Measurements from ENCODE around the gene ERC2.
A peak's percentile ranks its signal among the peaks of the same experiment; 100 is the strongest.

The ERC2 gene

DNA sequence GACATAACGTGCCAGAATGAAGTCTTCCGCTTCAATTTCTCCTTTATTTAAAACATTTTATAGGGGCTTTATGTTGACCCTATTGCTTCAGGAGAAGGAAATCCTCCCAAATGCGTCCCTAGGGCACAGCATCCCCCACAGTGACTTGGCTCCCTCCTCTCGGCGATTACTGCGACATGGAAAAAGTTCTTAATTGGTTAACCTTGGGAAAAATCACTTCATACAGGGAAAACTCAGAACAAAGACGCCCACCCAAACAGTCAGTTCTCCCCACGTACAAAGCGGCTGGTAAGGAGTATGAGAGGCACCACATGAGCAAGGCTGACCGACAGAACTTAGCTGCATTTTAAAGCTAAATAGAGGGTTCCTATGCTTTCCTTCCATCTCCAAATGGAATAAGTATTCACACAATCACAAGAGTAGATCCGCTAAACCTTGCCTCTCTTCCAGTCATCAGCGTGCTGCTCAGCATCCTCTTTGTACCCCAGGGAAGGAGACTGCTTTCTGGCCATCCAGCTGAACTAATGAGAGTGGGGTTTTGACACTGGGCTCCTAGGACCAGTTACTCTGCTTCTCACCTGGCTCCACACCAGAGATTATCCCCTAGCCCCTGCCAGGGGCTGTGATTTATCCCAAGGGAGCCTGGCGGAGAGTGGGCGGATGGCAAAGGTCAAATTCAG is 565.9 kb downstream of the ERC2 start:
- DNase-seq: no peak

DNA sequence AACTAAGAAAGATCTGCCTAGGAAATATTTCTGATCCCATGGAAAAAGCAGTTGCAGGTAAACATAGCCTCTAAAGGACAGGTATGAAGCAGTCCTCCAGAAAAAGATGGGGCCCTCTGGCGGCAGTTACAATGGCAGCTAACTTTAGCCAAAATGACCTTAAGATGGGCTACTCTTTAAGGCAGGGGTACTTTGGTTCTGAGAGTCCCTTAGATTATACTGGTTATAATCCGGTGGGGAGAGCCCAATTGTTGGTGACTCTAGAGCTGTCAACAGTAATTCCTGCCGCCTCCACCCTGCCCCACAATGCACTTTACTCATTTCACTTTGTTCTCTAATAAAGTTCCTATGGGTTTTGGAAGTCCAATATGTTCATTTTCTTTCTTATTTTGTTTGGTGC is 568.4 kb downstream of the ERC2 start:
- no peak for DNase-seq

DNA sequence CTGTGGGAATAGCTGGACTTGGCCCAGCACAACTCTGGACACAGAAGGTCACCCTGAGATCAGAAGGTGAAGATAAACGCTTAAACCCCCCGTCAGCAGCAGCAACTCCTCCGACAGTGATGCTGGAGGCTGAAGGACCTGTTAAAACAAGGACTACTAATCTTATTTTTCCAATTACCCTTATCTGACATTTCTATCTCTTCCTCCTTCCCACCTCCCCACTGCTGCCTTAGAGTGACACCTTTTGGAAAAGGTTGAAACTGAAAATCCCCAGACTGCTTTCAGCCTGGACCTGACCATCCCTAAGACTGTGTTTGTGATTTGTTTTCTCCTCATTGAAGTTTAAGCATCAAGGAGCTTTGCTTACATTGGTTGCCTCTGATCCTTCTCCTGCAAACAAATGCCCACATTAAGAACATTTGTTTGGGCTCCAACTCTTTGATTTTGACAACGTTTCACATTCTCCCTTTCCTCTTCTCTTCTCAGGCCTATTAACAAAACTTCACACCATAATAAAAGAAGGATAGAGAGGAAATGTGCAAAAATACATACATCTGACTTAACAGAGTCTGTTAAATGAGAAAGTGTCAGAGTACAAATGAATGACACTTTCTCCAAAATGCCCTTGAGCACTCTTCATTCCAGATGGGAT is 570.6 kb downstream of the ERC2 start:
- peak in 1 of 2 experiments; percentile 1 for DNase-seq

DNA sequence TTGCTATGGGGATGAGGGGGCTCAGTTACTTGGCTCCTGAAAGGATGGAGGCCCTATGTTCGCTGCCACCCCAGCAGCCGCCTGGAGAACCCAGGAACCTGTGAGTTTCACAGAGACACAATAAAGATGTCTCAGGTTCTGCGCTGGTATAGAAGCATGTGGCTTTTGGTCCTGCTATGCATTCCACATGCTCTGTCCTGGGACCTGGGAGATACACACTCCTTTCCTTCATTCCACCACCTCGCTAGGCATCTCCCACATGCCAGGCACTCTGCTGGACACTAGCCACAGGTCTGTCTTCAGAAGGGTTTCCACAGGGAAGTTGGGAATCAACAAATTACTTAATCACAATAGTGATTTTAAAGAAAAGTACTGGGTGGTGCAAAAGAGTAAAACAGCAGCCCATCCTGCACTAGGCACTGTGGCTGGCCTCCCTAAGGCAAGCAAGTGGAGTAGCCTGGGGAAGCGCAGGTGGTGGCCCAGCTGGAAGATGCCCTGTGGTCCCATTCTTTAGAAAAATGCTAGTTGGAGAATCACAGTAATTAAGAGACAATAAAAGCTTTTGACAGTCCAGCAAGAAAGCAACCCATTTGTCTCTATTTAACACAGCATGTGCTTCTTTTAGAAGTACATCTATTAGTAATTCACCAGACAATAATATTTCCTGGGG is 572.2 kb downstream of the ERC2 start:
- DNase-seq: no peak

DNA sequence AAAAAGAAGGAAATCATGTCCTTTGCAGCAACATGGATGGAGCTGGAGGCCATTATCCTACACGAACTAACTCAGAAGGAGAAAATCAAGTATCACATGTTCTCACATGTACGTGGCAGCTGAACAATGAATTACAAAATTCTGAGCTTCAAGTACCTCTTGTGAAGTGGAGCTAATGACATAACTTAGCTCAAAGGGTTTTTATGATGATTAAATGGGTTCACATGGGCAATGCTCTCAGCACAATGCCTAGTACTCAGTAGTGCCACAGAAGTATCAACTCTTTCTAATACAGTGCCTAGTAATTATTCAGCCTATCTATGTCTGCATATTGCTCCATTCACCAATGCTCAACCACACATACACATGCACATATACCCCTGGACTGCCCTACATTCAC is 573.7 kb downstream of the ERC2 start:
- no peak for DNase-seq

DNA sequence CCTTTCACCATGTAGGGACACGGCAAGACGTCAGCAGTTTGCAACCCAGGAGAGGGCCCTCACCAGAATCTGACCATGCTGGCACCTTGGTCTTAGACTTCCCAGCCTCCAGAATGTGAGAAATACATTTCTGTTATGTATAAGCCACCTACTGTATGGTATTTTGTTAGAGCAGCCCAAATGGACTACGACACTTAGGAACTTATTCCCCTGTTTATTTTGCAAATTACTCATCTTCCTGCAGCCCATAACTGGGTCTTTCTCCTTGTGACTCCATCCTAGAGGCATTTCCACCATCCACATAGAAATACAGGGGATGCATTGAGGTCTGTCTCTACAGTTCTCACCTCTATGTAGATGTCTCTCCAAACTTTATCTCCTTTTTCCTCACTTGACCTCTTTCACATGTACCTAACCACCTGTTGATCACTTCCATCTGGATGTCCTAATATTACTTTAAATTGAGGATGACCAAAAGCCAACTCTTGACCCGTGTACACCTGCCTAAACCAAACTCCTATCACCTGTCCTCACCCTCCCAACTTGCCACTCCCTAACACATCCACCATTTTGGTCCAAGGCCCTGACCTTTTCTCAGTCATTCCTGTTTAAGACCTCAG is 575.1 kb downstream of the ERC2 start:
- DNase-seq: no peak

DNA sequence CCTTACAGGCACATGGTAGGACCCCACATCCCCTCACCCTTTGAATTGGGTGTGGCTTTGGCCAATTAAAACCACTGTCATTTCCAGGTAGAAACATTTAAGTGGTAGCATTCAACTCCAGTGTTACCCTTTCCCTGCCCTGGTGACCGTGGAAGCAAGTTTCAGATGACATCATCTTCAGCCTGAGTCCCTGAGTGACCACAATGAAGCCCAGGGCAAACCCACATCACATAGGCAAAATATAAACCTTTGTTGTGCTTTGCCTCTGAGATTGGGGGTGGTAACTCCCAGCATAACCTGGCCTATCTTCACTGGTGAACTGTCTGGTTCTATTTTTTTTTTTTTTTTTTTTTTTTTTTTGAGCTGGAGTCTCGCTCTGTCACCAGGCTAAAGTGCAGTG is 577.2 kb downstream of the ERC2 start:
- no peak for DNase-seq

DNA sequence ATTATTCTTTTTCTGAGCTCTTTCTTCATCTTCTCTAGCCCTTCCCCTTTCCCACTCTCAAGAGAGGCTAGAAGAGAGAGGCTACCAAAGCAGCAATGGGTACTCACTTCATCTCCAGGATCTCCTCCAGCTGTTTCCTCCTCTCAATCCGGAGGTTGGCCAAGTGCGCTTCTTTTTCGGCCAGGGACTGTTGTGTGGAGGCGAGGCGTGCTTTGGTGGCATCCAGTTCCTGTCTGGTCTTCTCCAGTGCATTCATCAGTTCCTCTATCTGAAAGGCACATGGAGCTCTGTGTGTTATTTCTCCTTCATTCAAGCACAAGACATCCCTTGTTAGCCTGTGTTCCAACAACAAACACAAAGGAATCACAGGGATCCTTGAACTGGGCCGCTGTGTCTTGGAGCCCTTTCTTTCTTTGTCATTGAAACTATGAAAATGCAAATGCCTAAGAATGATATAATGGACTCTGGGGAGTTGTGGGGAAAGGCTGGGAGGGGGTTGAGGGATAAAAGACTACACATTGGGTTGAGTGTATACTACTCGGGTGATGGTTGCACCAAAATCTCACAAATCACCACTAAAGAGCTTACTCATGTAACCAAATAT is 579.9 kb downstream of the ERC2 start:
- no peak for DNase-seq

DNA sequence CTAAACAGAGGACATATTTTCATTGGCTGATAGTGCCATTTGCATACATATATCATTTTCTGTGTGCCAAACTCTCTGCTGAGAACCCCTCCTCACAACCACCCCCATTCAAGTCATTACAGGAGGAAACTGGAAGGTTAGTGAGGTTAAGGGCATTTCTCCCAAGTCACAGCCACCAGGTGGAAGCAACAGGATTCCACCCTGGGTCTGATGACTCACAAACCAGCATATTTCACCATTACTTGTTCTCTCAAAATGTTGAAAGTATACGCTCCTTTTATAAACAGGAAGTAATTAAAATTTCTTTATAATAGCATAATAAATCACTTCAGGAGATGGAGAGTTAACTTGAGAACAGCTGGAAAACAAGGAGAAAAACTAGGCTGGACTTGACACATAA is 582.5 kb downstream of the ERC2 start:
- DNase-seq: no peak

DNA sequence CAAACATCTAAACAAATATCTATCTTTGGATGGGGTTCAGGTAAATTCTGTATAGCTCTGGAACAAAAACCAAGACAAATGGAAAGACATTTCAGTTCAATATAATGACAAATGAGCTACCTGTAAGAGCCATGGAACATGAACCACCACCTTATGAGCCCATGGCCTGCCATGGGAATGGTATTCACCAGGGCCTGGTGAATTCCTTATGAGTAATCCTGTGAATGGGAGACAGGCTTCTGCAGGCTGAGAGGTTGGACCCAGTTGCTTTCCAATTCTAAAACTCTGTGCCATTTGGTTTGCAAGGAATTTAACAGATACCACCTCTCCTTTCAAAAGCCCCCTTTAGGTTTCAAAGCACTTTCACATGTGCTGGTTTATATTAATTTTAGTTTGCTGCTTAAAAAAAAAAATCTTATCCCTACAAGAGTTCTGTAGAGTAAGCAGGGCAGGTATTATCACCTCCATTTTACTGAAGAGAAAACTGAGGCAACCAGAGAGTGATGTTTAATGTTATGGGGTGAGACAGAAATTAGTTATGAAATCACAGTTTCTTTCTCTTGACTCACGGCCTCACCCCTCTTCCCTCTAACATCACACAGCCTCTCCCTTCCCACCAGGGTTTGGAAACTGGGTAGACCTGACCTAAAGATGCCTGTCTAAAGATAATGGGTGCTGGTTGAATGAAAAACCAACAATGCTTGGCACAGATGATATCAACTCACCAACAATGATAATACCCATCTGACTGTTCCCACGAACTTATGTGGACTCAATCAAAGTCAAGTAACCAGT is 583.6 kb downstream of the ERC2 start:
- no peak for DNase-seq

DNA sequence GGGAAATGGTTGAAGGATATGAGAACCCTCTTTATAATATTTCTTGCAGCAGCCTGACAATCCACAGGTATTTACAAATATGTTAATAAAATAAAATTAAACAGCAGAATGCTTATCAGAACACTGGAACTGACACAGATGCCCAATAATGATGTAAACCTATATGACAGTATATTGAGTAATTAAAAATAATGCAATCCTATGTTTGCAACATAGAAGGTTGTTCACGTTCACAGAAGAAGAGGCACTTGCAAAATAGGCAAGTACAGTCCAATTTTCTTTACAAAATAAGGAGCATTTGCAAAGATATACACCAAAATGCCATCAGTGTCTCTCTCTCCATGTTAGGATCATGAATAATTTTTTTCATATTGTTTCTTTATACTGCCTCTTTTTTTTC is 584.2 kb downstream of the ERC2 start:
- DNase-seq: no peak

DNA sequence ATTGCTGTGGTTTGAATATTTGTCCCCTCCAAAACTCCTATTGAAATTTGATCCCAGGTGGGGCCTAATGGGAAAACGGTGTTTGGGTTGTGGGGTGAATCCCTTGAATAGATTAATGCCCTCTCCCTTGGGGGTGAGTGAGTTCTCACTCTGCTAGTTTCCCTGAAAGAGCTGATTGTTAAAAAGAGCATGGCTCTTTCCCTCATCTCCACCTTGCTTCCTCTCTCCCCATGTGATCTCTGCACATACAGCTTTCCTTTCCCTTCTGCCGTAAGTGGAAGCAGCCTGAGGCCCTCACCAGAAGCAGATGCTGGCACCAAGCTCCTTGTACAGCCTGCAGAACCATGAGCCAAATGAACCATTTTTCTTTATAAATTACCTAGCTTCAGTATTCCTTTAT is 586.3 kb downstream of the ERC2 start:
- no peak for DNase-seq

DNA sequence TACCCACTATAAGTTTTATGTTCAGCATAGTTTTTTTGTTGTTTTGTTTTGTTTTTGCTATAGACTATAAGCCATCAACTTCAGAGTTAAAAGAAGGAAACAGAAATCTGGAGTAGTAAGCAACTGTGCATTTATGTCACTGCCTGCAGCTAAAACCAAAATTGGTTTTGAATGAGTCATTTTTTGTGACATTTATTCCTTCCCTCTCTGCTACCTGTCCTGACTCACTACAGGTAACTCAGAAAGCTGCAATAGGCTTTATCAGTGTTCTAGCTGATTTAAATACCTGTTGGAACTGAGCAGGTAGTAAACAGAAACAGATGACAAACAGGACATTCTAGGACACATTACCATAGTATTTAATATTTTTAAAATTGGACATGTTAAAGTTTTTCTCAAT is 587.9 kb downstream of the ERC2 start:
- no peak for DNase-seq

DNA sequence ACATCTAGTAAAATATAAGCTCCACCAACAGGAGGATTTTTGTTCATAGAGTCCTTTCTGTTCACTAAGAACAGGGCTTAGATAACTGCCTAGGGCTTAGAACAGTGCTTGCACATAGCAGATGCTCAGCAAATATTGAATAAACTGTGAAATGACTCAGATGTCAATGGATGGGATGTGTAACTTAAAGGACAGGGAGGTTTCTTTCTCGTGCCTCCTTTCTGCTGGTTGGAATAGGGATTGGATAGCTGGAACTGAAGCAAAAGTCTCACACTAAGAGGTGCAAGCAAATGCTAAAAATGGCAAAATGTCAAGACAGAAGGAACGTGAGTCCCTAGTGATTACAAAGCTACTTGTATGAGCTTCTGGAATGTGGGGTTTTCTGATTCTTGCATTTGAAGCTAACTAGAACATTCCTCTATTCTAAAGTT is 588.4 kb downstream of the ERC2 start:
- DNase-seq: no peak

DNA sequence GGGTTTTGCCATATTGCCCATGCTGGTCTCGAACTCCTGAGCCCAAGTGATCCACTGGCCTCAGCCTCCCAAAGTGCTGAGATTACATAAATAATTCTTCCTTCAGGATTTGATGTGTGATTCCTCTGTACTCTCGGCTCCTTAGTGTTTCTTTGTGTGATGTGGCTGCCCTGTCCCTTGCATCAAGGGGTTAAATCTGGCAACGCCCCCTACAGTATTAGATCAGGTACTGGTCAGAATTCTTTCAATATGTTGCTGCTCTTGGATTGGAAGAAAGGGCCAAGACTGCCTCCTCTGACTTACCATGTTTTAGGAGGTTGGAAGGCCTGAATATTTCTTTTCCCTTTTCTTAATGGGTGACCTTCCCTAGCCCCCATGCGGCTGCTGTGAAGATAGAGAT is 590.6 kb downstream of the ERC2 start:
- no peak for DNase-seq

DNA sequence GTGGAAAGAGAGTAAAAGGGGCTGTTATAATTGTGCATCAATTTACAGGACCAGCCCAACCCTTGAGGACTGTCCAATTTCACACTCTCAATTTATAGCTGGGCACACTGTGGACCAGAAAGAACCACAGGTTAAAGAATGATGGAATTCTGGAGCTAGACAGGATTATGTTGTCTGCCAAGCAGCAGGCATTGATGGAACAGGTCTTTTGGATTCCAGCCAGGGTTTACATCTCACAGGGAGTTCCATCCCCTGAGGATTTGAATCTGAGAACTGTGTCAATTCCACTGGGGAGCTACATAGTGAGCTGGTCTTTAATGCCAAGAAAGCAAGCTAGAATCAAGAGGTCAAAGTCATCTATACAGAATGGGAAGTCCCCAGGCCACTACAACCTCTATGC is 591.7 kb downstream of the ERC2 start:
- DNase-seq: no peak

DNA sequence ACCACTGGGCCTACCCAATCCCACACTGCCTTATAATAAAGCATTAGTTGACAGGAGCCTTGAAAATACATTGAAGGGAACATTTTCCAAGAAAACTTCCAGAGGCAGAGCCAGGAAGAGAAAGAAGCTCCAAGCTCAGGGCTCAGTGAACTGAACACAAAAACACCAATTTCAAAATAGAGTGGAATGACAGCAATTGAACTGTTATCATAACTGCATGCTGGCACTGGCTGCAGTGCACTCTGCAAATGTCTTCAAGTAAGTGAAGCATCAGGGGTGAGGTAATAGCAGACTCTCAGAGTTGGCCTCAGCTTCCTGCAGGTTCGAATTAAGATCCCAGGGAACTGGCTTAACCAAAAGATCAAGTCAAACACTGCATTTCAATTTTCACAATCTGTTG is 593.2 kb downstream of the ERC2 start:
- no peak for DNase-seq

DNA sequence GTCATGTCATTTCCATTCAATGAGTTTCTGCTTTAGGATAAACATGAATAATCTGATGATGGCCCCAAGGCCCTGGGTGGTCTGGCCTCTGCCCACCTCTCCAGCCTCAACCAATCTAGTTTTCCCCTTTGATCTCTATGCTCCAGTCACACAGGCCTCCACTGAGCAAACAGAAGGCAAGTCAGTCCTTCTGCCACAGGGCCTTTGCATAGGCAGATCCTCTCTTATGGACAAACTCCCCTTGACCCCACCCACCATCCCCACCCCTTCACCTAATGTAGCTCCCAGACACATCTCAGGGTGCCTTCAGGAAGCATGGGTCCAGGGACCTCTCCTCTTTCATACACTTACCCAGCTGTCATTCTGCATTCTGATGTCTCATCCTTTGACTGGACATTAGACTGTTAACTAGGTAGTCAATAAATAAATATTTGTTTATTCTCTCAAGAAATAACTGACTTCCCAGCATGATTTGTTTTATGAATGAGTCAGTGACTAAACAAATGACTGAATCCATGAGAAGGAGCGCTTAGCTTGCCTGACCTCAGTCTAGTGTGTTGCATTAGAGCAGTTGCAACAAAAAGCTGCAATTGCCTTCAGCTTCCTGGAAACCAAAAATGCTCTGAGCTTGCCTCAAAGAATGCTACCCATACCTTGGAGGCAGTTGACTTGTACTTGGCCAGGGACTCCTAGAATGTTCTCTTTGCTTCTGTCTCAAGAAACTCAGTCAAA is 594.6 kb downstream of the ERC2 start:
- DNase-seq: no peak

DNA sequence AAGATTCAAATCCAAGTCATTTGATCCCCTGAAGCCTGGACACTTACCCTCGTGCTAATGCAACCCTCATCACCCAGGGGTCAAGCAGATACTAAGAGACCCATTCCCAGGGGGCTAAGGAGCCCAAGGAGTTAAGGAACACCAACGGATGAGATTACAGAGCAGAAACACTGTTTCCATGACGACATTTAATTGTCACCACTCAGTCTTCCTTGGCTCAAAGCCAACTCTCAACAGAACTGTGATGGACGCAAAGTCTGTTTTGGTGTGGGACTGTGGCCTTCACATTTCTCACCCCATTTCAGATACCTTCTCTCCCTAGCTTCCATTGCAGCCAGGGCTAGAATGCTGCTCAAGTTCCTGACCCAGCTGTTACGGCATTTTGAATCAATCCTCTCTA is 597.7 kb downstream of the ERC2 start:
- DNase-seq: no peak

DNA sequence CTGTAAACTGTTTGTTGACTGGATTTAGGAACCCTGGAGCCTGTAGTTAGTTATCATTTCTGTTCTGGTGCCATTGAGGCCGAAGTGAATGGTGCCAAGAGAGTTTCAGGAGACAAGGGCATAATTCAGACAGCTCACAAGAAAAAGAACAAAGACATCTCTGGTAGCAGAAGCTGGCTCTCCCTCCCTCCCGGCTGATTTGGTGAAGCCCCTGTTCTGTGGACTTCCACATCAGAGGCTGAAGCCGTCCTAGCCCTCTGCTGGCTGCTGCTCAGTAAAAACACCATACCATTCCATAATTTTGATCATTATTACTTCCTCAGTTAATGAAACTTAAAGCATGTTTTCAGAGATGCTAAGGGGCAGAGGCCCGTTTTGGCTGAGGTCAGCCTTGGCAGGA is 599.9 kb downstream of the ERC2 start:
- DNase-seq: no peak

DNA sequence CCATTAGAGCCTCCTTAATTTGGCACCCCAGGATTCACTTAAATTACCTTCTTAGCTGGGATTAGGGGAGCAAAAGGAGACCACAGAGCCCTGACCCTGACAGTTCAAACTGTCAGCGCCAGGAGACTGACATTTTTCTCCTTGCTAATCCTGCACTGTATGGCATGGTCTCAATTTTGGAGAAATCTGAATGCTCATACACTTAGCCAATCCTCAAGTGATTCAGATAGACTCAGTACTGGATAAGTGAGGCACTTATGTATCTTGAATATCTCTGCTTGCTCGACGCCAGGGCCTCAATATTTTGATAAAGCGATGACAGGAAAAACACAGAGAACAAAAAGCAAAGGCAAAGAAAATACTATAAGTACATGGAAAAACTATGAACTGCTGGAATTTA is 605.2 kb downstream of the ERC2 start:
- no peak for DNase-seq
